GM18519 (cell line): ENCODE measurements around the gene HS3ST3B1.

Experiments used
- ATAC-seq: cut with Tn5 transposase; IDR thresholded peaks from one replicate; pipeline ENCODE4 v1.9.1; 2021; ENCODE audit warnings: mild to moderate bottlenecking, moderate library complexity; ENCODE audit not compliant: unreplicated experiment, low FRiP score

HS3ST3B1 gene

GRCh38 chr17:14300575-14301278 lies at the start of gene HS3ST3B1:
Gene HS3ST3B1 (plus strand): TSS chr17:14301081. CDS start chr17:14301519, 438 bp downstream.
- ATAC-seq = peak; percentile 88

DNA sequence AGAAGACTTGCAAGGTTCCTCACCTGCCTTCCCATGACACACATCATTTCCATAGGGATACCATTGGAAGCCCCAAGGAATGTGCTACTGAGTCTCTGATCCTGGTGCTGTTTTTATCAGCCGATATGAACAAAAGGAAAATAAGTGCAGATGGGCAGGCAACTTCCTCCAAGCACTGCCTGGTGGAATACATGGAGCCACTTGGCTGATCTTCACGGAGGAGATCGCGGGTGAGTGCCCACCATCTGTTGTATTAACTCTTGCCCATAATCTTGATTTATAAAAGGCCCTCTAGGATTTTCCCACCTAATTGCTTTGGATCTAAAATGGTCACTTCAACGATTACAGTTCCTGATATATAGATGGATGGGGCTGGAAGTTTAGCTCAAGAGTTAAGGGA lies 39.5 kb upstream of the HS3ST3B1 start:
- ATAC-seq = no peak

- no peak for ATAC-seq
Observed at GRCh38 chr17:14268264-14268663, 32.6 kb upstream of the HS3ST3B1 start.

GRCh38 chr17:14269473-14269872 lies 31.4 kb upstream of the HS3ST3B1 start:
- no peak for ATAC-seq

- no peak for ATAC-seq
Observed at GRCh38 chr17:14270508-14270907, 30.4 kb upstream of the HS3ST3B1 start.

DNA sequence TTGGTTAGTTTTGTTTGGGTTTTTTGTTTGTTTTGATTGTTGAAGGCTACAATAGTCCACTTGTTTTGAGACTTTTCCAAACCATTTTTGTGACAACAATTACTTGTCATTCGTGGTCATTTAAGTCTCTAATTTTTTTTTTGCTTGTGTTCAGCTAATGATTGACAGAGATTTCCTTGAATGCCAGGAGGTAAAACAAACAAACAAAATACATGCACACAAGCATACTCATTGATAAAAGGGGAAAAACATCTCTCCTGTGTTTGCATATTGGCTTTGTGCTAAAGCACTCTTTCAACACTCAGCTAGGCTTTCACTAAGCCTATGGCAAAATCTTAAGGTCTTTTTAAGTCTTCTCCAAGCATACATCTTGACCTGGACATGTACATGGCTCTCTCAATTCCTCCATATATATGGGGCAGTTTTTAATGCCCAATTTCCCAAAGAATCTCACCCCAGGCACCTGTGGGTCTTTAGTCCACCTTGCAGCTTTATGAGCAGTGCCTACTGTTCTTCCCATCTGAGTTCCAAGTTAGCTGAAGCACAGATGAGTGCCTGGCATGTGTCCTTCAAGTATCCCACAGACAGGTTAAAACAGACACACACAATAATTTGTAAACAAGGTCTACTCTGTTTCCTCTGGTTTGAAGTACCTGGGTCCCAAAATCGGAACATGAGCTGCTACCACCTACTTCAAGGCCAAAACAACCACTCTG lies 24.2 kb upstream of the HS3ST3B1 start:
- ATAC-seq = no peak

GRCh38 chr17:14281530-14281929 lies 19.4 kb upstream of the HS3ST3B1 start:
- no peak for ATAC-seq

DNA sequence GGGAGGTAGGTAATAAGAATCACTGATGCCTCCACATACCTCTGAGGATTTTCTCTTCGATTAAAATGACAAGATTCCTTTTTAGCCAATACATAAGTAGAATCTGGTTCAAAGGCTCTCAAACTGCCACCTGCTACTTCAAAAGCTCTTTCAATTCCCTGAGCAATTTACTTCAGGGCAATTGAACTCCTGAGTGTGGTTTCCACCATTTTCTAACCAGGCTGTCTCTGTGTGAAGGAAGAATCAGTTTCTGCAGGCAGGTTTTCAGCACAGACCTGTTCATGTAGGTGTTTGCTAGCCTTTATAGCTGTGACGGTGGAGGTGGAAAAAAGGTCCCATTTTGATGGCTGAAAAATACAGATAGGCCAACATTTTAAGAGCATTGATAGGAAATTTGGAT lies 18.2 kb upstream of the HS3ST3B1 start:
- ATAC-seq = no peak

DNA sequence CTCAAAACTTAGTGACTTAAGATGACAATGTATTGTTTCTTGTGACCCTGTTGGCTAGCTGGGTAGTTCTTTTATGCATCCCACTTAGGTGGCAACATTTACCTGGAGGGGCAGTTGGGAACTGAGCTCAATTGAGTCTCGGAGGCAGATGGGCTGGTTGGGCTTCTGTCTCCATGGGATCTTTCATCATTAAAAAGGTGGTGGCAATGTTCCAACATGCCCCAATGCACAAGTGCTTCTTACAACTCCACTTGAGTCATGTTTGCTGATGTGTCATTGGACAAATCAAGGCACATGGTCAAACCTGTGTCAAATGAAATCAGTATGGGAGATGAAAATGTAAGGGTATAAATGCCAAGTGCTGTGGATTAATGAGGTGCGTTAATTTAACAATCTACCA lies 11.7 kb upstream of the HS3ST3B1 start:
- no peak for ATAC-seq

GRCh38 chr17:14294876-14295275 lies 6.0 kb upstream of the HS3ST3B1 start:
- ATAC-seq = no peak

- no peak for ATAC-seq
Observed at GRCh38 chr17:14295676-14296075, 5.2 kb upstream of the HS3ST3B1 start.

DNA sequence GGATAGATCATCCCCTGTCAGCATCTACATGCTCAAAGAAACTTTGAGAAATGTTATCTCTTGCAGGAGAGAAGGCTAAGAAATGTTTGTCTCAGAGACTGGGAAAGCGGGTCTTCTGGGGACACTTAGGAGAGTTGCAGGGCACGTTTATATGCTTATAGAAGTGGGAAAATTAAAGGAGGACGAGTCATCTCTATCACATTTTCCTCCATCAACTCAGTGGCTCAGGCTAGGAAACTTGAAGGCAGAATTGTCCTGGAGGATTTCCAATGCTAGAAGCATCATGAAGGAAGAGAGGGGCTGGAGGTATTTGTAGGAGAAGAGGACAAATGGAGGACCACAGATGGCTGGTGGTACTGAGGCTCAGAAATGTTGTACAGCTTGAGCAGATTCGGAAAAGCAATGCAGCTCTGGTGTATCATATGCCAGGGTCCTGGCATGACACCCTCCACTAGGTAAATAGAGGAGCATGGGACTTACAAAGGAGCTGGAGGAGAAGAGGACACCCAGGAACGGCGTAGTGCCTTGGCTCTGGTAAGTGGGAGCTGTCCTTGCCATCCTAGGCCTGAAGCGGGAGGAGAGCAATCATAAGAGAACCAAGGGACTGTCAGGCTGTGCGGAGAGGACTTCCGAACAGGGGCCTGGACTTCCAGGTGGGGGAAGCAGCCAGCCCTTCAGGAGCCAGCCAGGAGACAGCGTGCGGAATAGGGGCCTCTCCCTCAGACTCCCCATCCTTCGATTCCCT lies 4.5 kb upstream of the HS3ST3B1 start:
- ATAC-seq = no peak

- no peak for ATAC-seq
Observed at GRCh38 chr17:14297161-14297851, 3.6 kb upstream of the HS3ST3B1 start.

DNA sequence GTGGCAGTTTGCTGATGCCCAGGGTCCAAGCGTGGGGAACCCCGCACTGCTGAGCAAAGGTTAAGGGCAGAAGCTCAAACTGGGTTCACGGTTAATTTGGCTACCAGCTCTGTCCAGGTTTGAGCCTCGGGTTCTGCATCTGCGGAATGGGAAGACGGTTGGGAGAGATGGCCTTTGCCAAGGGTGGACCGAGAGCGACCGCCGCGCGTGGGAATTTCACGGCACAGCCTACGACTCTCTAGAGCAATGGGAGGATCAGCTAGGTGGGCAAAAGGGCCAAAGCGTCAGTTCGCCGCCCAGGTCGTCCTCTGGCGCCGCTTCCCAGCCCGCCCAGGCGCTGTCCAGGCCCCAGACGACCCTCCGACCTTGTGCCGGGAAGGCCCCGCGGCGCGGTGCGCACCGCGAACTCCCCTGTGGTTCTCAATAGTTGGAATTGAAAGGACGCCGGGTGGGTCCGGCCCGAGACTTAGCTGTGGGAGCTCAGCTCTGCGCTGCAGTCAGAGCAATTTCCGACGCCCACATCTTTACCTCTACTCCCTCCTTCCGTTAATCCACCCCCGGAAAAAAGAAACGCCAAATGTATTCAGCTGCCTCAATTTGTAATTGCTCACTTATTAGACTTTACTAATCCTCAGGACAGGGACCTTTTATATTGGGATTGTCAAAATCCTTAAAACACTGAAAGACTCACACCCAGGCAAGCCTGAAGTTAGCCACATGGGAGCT lies 2.5 kb upstream of the HS3ST3B1 start:
- ATAC-seq = no peak

DNA sequence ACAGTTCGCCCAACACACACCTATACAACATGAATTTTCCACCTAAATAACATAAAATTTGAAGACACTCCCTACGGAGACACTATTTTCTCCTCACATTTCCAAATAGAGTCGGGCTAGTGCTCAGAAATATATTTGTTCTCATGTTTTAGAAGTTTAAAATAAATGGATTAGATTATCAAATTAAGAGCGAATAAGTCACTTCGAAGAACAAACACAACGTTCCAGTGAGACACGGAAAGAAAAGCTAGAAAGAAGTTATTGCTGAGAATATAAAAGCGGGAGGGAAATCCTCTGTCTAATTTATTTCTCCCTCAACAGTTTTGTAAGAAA lies 2.0 kb upstream of the HS3ST3B1 start:
- ATAC-seq = no peak

GRCh38 chr17:14299280-14300141 lies 1.4 kb upstream of the HS3ST3B1 start:
- ATAC-seq = no peak

- peak; percentile 0 for ATAC-seq
Observed at GRCh38 chr17:14301279-14302090, 604 bp downstream of the HS3ST3B1 start.

GRCh38 chr17:14302091-14302430 lies 1.2 kb downstream of the HS3ST3B1 start:
- ATAC-seq = no peak
